Upper lobe of left lung (tissue), 4 donors: ENCODE results near the gene DIAPH2.

Source experiments
- POLR2A ChIP-seq, 4 donors: fragments of 450-650 bp; IDR thresholded peaks; one replicate each; pipeline ENCODE4 v1.5.1; 2016 to 2017; ENCODE audit warnings: antibody characterized with exemption in 4 of 4, mild to moderate bottlenecking in 2 of 4
- POLR2AphosphoS5 ChIP-seq, 2 donors: sonication (generic); formaldehyde crosslinking; IDR thresholded peaks; one replicate each; pipeline ENCODE4 v1.5.1; 2017; ENCODE audit warnings: antibody characterized with exemption in 2 of 2
- TF ChIP-seq, protein P1 (sequence below), 6 experiments: fragments of 450-650 bp in 4 of 6; fragments of 200-600 bp in 2 of 6; sonication (generic) in 2 of 6; IDR thresholded peaks; one replicate each; pipeline ENCODE4 v1.5.1; 2016 to 2019; ENCODE audit warnings: antibody characterized with exemption in 6 of 6

DNA sequence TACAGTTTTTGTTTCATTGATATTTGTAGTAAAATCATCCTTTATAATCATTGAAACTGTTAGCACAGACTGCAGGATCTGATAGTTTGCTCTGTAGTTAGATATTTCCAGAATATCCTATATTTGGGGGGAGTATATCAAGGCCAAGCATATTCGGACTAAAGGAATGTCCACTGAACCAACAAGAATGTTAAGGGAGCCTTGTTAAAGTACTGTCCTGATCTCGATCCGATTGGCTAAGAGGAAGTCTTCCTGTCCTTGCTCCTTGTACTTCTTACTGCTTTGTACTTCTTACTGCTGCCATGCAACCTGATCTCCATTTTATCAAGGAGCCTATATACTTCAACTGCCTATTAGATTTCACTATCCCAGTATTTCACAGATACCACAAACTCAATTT lies 648.3 kb downstream of the DIAPH2 start:
- TF ChIP-seq POLR2A (IDR thresholded peaks at IDR 0.05) (no peak), POLR2AphosphoS5 (IDR thresholded peaks at IDR 0.05) (no peak)
- TF ChIP-seq, protein P1, sequence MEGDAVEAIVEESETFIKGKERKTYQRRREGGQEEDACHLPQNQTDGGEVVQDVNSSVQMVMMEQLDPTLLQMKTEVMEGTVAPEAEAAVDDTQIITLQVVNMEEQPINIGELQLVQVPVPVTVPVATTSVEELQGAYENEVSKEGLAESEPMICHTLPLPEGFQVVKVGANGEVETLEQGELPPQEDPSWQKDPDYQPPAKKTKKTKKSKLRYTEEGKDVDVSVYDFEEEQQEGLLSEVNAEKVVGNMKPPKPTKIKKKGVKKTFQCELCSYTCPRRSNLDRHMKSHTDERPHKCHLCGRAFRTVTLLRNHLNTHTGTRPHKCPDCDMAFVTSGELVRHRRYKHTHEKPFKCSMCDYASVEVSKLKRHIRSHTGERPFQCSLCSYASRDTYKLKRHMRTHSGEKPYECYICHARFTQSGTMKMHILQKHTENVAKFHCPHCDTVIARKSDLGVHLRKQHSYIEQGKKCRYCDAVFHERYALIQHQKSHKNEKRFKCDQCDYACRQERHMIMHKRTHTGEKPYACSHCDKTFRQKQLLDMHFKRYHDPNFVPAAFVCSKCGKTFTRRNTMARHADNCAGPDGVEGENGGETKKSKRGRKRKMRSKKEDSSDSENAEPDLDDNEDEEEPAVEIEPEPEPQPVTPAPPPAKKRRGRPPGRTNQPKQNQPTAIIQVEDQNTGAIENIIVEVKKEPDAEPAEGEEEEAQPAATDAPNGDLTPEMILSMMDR (IDR thresholded peaks at IDR 0.05), result no peak
